Measurements from ENCODE around the gene ACTR1A. TPM values are rescaled to one million over a fixed set of nuclear protein-coding genes. Genes with fewer than 3 reads are reported as not detected.

Gene ACTR1A
- total RNA-seq, 1 donor from 2014 or later = 139 TPM

GRCh38 chr10:102479651-102480050 lies 22.9 kb downstream of the ACTR1A start:
- H3K9me3 Mint-ChIP-seq = no peaks in the 10 kb centered on the region
- H3K4me3 Mint-ChIP-seq = no peak overlapping the region
- no peaks in the 10 kb centered on the region for H3K27me3 Mint-ChIP-seq (ENCODE audit: low read depth)
- TF ChIP-seq, protein P1, sequence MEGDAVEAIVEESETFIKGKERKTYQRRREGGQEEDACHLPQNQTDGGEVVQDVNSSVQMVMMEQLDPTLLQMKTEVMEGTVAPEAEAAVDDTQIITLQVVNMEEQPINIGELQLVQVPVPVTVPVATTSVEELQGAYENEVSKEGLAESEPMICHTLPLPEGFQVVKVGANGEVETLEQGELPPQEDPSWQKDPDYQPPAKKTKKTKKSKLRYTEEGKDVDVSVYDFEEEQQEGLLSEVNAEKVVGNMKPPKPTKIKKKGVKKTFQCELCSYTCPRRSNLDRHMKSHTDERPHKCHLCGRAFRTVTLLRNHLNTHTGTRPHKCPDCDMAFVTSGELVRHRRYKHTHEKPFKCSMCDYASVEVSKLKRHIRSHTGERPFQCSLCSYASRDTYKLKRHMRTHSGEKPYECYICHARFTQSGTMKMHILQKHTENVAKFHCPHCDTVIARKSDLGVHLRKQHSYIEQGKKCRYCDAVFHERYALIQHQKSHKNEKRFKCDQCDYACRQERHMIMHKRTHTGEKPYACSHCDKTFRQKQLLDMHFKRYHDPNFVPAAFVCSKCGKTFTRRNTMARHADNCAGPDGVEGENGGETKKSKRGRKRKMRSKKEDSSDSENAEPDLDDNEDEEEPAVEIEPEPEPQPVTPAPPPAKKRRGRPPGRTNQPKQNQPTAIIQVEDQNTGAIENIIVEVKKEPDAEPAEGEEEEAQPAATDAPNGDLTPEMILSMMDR (conservative IDR thresholded peaks at IDR 0.05) = no peak
- peaks cover 2% of the 10 kb centered on the region for H3K36me3 Mint-ChIP-seq (ENCODE audit: low read depth)
- DNase-seq (ENCODE audit: low read depth, low spot score) = no peak
- H3K27ac Mint-ChIP-seq (ENCODE audit: unreplicated experiment) = no peak overlapping the region
- H3K4me1 Mint-ChIP-seq = no peaks in the 10 kb centered on the region

GRCh38 chr10:102476466-102477141 lies 25.9 kb downstream of the ACTR1A start:
- no peaks in the 10 kb centered on the region for H3K4me1 Mint-ChIP-seq
- H3K36me3 Mint-ChIP-seq (ENCODE audit: low read depth) = peaks cover 4% of the 10 kb centered on the region
- TF ChIP-seq, protein P1 (conservative IDR thresholded peaks at IDR 0.05) = no peak
- no peak for DNase-seq (ENCODE audit: low read depth, low spot score)
- no peak overlapping the region for H3K4me3 Mint-ChIP-seq
- no peaks in the 10 kb centered on the region for H3K9me3 Mint-ChIP-seq
- no peak overlapping the region for H3K27ac Mint-ChIP-seq (ENCODE audit: unreplicated experiment)
- peaks cover 3% of the 10 kb centered on the region for H3K27me3 Mint-ChIP-seq (ENCODE audit: low read depth)

DNA sequence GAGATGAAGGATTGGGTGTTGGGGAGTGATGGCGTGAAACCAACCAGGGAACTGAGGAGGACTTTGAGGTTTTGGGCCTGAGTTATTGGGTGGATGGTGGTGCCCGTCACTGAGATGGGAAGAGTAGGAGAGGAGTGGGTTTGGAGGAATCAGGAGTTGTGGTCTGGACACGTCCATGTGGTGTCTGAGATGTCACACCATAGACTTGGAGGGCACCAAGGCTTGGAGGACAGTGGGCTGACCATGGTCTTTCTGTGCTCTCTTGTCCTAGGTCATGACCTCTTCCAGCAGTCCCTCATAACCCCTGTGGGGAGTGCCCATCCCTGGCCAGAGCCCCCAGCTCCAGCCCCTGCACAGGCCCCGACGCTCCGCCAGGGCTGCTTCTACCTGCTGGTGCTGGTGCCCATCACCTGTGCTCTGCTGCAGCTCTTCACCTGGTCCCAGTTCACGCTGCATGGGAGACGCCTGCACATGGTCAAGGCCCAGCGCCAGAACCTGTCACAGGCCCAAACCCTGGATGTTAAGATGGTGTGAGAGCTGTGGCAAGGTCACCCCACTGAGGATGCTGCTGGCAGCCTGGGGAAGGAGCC lies 27.0 kb downstream of the ACTR1A start:
- no peak for DNase-seq (ENCODE audit: low read depth, low spot score)

DNA sequence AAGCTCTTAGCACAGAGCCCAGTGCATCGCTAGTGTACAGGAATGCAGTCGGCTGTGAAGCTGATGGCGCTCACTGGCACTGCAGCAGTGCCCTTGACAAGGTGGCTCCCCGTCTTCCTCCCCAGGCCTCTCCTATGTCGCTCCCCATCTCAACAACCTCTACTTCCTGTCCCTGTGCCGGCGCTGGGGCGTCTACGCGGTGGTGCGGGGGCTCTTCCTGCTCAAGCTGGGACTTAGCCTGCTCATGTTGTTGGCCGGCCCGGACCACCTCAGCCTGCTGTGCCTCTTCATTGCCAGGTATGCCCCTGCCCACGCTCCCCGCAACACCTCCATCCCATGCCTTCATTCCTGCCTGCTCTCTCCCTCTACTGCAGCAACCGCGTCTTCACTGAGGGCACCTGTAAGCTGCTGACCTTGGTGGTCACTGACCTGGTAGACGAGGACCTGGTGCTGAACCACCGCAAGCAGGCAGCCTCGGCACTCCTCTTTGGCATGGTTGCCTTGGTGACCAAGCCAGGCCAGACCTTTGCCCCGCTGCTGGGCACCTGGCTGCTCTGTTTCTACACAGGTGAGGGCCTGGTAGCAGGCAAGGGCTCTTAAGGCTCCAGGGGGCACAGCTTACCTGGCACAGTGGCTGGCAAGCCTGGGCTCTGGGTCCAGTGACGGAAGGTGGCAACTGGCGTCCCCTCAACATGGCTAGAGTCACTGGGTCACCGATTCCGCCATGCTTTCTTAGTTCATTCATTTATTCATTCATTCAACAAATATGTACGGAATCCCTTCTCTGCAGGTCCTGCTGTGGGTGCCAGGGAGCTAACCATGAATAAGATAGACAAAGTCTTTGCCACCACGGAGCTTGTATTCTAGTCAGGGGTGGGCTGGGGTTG lies 28.8 kb downstream of the ACTR1A start:
- Mint-ChIP-seq H3K27ac (ENCODE audit: unreplicated experiment) (no peak overlapping the region), H3K27me3 (ENCODE audit: low read depth) (peaks cover 3% of the 10 kb centered on the region), H3K4me1 (no peaks in the 10 kb centered on the region), H3K36me3 (ENCODE audit: low read depth) (peaks cover 2% of the 10 kb centered on the region), H3K4me3 (peak overlapping the region; percentile 55), H3K9me3 (no peaks in the 10 kb centered on the region)
- TF ChIP-seq, protein P1 (conservative IDR thresholded peaks at IDR 0.05) = no peak
- no peak for DNase-seq (ENCODE audit: low read depth, low spot score)

More for the DNA sequence above, 27.0 kb downstream of the ACTR1A start:
- no peaks in the 10 kb centered on the region for H3K4me1 Mint-ChIP-seq
- H3K27ac Mint-ChIP-seq (ENCODE audit: unreplicated experiment) = peak overlapping the region; percentile 62
- H3K9me3 Mint-ChIP-seq = no peaks in the 10 kb centered on the region
- TF ChIP-seq, protein P1 (conservative IDR thresholded peaks at IDR 0.05) = no peak
- peaks cover 4% of the 10 kb centered on the region for H3K36me3 Mint-ChIP-seq (ENCODE audit: low read depth)
- peak overlapping the region; percentile 47 for H3K4me3 Mint-ChIP-seq
- H3K27me3 Mint-ChIP-seq (ENCODE audit: low read depth) = peaks cover 3% of the 10 kb centered on the region

Data from neural crest cell (in vitro differentiated cells).